ENCODE data around the gene ABHD17A.
A peak's percentile ranks its signal among the peaks of the same experiment; 100 is the strongest.

Gene ABHD17A

DNA sequence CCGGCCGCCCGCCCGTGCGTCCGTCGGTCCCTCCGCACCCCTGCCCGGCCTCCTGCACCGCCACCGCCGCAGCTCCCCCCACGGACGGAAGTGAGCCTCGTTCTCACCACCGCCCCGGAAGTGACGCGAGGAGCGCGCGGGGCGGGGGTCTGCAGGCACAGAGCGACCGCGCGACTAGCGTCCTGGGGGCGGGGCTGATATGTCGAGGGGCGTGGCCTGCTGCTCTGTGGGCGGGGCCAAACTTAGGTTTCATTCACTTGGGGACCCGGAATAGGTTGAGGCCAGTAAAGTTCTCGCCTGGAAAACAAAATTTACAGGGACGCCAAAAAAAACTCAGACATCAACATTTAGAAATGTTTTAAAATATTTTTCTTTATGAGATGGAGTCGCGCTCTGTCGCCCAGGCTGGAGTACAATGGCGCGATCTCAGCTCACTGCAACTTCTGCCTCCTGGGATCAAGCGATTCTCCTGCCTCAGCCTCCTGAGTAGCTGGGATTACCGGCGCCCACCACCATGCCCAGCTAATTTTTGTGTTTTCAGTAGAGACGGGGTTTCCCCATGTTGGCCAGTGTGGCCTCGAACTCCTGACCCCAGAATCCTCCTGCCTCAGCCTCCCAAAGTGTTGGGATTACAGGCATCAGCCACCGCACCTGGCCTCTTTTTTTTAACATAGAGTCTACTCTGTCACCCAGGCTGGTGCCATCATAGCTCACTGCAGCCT lies at the start of gene ABHD17A:
Gene ABHD17A (minus strand): TSS at position 99 of the 722 bp plus-strand sequence. CDS start 3,930 bp downstream, outside the sequence.
- peak; percentile 95 for DNase-seq (ENCODE audit: low spot score)

GRCh38 chr19:1933942-1934341 lies 48.6 kb upstream of the ABHD17A start:
- DNase-seq (ENCODE audit: low spot score): no peak

GRCh38 chr19:1933244-1933643 lies 47.9 kb upstream of the ABHD17A start:
- DNase-seq (ENCODE audit: low spot score): no peak

DNA sequence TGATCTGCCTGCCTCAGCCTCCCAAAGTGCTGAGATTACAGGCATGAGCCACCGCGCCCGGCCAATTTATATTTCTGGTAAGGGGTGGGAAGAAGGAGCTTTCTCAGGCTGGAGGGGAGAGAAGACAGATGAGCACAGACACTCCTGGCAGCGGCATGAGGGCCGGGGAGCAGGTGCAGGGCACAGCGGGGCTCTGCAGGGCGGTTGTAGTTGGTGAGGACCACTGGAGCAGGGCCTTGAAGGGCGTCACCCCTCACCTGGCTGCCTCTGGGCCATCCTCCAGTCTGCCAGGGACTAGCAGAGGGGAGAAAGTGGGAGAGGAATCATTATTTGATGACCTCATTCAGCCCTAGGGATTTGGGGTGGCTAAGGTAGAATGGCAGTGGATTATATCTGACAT lies 47.1 kb upstream of the ABHD17A start:
- no peak for DNase-seq (ENCODE audit: low spot score)

- DNase-seq (ENCODE audit: low spot score): no peak
Measured at GRCh38 chr19:1931445-1931844, 46.1 kb upstream of the ABHD17A start.

DNA sequence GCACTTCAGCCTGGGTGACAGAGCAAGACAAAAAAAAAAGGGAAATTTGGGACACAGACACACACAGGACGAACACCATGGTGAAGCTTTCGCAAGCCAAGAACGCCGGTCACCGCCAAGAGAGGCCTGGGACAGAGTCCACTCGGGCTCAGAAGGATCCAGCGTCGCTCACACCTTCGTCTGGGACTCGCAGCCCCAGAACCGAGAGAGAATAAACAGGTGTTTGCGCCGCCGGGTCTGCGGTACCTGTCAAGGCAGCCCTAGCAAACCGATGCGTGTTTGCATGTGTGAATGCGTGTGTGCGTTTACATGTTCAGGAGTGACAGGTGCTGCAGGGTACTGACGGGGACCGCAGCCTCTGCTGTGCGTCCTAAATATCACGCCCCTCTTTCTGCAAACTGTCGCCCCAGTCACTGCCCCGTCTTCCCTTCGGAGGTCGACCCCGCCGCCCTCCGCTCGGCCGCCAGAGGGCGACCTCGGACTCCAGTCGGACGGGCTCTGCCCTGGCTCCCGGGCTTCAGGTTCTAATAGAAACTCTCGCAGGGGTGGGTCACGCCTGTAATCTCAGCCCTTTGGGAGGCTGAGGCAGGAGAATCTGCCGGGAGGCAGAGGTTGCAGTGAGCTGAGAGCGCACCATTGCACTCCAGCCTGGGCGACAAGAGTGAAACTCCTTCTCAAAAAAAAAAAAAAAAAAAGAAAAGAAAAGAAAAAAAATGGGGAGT lies 43.9 kb upstream of the ABHD17A start:
- DNase-seq (ENCODE audit: low spot score): peak; percentile 72

GRCh38 chr19:1925544-1925943 lies 40.2 kb upstream of the ABHD17A start:
- no peak for DNase-seq (ENCODE audit: low spot score)

DNA sequence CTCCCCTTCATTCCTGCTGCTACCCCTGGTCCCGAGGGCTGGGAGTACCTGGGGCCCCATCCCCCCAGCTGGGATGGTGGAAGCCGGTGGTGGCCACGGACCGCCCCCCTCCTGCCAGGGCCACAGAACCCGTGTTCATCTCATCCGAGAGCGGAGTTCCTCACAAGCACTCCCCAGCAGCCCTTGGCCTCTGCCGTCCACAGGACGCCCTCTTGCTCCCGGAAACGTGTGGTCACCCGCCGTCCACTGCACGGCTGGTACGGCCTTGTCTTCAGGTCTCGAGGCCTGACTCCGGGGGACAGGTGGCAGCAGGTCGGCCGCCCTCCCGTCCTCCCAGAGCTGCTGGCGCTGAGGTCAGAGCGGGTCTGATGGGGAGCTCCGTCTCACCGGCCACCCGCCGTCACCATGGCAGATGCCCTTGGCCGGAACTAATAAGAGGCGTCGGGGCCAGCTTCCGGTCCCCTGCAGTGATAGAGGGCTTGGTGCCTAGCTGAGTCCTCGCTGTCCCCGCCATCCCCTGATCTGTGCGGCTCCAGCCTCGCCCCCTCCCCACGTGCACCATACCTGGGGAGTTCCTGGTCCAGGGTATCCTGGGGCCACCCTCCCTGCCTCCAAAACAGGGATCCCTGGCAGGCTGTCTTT lies 39.1 kb upstream of the ABHD17A start:
- no peak for DNase-seq (ENCODE audit: low spot score)

DNA sequence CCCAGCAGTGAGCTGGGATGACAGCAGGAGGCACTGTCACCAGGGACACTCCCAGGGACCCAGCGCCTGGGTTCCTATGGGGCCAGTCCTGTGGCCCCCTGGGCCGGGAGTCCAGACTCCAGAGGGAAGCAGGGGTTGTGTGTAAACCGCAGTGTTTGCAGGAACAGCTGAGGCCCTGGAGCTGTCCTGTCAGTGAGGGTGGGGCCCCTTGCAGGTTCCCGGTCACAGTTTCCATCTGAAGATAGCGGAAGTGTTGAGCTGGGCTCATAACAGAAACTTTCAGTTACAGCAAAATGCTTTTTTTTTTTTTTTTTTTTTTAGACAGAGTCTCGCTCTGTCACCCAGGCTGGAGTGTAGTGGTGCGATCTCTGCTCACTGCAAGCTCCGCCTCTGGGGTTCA lies 38.0 kb upstream of the ABHD17A start:
- no peak for DNase-seq (ENCODE audit: low spot score)

- DNase-seq (ENCODE audit: low spot score): no peak
Measured at GRCh38 chr19:1922803-1923202, 37.5 kb upstream of the ABHD17A start.

- DNase-seq (ENCODE audit: low spot score): no peak
Measured at GRCh38 chr19:1921825-1922224, 36.5 kb upstream of the ABHD17A start.

DNA sequence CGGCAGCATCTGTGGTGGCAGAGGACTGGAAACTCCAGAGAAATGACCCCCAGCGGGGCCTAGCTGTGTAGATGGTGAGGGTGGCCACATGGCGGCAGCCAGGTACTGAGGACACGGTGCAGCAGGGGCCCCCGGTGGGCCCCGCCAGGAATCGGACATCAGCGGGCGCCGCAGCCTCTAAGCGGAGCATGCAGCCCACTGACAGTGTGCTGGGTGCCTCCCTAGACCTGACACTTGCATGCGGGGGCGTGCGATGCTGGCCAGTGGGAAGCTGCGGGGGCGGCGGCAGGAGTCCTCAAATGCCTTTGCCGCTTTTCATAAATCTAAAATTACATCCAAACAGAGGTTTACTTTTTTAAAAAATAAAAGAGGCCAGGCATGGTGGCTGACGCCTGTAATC lies 36.0 kb upstream of the ABHD17A start:
- DNase-seq (ENCODE audit: low spot score): no peak

DNA sequence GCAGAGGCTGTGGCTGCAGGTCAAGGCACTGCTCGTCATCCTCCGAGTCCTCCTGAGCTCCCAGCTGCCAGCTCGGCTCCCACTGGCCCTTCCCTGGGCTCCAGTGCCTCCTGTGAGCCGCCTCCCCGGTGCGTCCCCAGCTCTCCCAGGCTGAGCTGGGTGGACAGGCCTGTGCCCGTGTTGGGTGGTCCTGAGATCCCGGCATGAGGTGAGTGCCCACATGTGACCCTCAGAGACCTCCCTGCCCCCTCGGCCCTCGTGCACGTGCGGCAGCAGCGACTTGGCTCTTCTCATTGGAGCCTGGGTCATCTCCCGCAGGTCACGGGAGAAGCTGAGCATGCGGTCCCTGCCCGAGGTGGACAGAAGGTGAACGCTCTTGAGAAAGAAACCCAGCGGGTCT lies 35.3 kb upstream of the ABHD17A start:
- DNase-seq (ENCODE audit: low spot score): no peak

DNA sequence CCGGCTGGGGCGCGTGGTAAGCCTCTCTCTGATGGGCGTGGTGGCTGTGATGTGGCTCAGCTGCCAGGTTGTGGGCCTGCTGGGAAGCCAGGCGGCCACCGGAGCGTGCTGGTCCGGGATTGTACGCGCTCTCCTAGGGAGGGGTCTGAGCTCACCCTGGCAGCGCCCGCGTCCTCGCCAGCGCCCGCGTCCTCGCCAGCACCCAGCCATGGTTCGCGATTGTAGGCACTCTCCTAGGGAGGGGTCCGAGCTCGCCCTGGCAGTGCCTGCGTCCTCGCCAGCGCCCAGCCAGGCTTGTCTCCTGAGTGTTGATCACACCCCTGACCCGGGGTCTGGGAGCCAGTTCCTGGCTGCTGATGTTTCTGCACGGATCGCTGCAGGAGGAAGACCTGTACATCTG lies 33.7 kb upstream of the ABHD17A start:
- no peak for DNase-seq (ENCODE audit: low spot score)

- DNase-seq (ENCODE audit: low spot score): no peak
Measured at GRCh38 chr19:1917926-1918325, 32.6 kb upstream of the ABHD17A start.

DNA sequence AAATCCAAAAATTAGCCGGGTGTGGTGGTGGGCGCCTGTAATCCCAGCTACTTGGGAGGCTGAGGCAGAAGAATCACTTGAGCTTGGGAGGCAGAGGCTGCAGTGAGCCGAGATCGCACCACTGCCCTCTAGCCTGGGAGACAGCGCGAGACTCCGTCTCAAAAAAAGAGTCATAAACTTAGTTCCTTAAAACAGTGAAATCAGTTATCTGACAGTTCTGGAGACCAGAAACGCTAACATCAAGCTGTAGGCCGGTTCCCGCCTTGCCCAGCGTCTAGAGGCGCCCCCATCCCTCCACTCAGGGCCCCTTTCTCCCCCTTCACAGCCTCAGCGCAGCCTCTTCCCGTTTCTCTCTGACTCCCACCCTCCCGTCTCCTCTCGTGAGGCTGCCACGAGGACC lies 31.9 kb upstream of the ABHD17A start:
- DNase-seq (ENCODE audit: low spot score): no peak

DNA sequence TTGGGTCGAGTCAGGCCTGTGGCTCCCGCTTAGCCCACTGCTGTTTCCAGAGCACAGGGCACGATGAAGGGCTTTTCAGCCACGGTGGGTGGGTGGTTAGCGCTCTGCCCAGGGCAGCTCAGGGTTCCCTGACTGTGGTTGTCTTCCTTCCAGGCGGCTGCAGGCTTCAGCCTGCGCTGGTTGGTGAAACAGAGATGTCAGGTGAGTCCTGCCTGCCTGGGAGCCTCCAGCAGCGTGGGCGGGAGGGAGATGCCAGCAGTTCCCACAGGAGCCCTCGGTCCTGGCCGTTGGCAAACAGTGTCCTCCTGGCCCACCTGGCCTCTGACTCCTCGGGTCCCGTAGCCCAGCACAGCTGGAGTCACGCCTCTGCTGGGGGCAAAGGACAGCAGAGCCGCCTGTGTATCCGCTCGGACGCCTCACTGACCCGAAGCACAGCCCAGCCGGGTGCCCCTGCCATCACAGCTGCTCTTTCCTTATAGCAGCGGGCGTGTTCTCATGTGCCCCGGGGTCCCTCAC lies 29.6 kb upstream of the ABHD17A start:
- DNase-seq (ENCODE audit: low spot score): no peak

- DNase-seq (ENCODE audit: low spot score): no peak
Measured at GRCh38 chr19:1913781-1914577, 28.7 kb upstream of the ABHD17A start.

GRCh38 chr19:1912760-1913505 lies 27.6 kb upstream of the ABHD17A start:
- no peak for DNase-seq (ENCODE audit: low spot score)

GRCh38 chr19:1911995-1912394 lies 26.7 kb upstream of the ABHD17A start:
- DNase-seq (ENCODE audit: low spot score): no peak

- DNase-seq (ENCODE audit: low spot score): no peak
Measured at GRCh38 chr19:1911098-1911497, 25.8 kb upstream of the ABHD17A start.

Measured in Ammon's horn (tissue), 1 donor.